K562 (cell line): ENCODE measurements around the gene BNIP5. TPM values are rescaled to one million over a fixed set of nuclear protein-coding genes. Genes with fewer than 3 reads are reported as not detected.

ENCODE experiments used
- ATAC-seq: fragments of 200-7000 bp; cut with Tn5 transposase; 3 replicates; pipeline ENCODE4 v1.9.1; 2020; ENCODE audit warnings: moderate library complexity
- BruUV-seq: library from RNA; stranded (reverse); fragments of 400-500 nt; replicated peaks from 2 replicates; lab custom pipeline; 2021; lab: Mats Ljungman, UMichigan
- CTCF ChIA-PET: fragments of 300-600 bp; formaldehyde crosslinking; extraction: SDS; loops from one replicate; lab custom pipeline; 2021; ENCODE audit warnings: low intra/inter-chr PET ratio; lab: Yijun Ruan, JAX
- POLR2A ChIA-PET: fragments of 300-600, 350-650 bp; sonication (Branson Sonifier 250); formaldehyde crosslinking; extraction: SDS; loops from one replicate; lab custom pipeline; 2021; ENCODE audit warnings: antibody characterized with exemption, inconsistent platforms; lab: Yijun Ruan, JAX
- DNase-seq, 4 experiments: peaks; one replicate each; pipeline versions ENCODE4 v3.0.0 to v3.0.0-alpha.2; 2011 to 2018; ENCODE audit warnings: low spot score in 3 of 4, mixed read lengths in 3 of 4; ENCODE audit errors: extremely low read depth in 1 of 4
- FAIRE-seq: peaks from 2 replicates; lab custom pipeline; 2011; peaks lifted over from hg19 to GRCh38; lab: Jason Lieb, UNC
- H2AFZ ChIP-seq: 2 replicates; pipeline ENCODE4 v1.6.0; 2011; ENCODE audit warnings: low read depth, low read length, control low read depth, inconsistent platforms
- H3K27ac ChIP-seq: fragments of 200-600 bp; 3 replicates; pipeline ENCODE4 v1.8.0; 2011; ENCODE audit warnings: low read depth, mild to moderate bottlenecking, control low read depth, inconsistent platforms, low read length, moderate library complexity, mixed read lengths; ENCODE audit errors: extremely low read depth
- H3K27me3 ChIP-seq, 2 experiments: fragments of 300-600 bp in 1 of 2; 2 replicates in 1 of 2; 3 replicates in 1 of 2; pipeline versions ENCODE4 v1.6.0 to v1.8.0; 2011; ENCODE audit warnings: inconsistent platforms in 2 of 2, low read length in 2 of 2, mild to moderate bottlenecking in 1 of 2, mixed read lengths in 1 of 2, moderate library complexity in 1 of 2; ENCODE audit not compliant: control insufficient read depth in 2 of 2, insufficient read depth in 2 of 2
- H3K36me3 ChIP-seq: fragments of 300-600 bp; 3 replicates; pipeline ENCODE4 v1.8.0; 2011; ENCODE audit warnings: mild to moderate bottlenecking, low read length, inconsistent platforms; ENCODE audit not compliant: control insufficient read depth, insufficient read depth
- H3K4me1 ChIP-seq, 2 experiments: fragments of 200-600 bp in 1 of 2; replicated peaks in 1 of 2; 2 replicates in 1 of 2; 3 replicates in 1 of 2; pipeline versions ENCODE4 v1.5.1 to v1.8.0; 2011; ENCODE audit warnings: inconsistent platforms in 2 of 2, low read length in 2 of 2, mild to moderate bottlenecking in 1 of 2, mixed read lengths in 1 of 2, moderate library complexity in 1 of 2; ENCODE audit not compliant: control insufficient read depth in 2 of 2, insufficient read depth in 2 of 2
- H3K4me2 ChIP-seq: 2 replicates; pipeline ENCODE4 v1.6.1; 2011; ENCODE audit warnings: low read length, control low read depth, inconsistent platforms, mixed read lengths; ENCODE audit not compliant: insufficient read depth
- H3K4me3 ChIP-seq: fragments of 200-600 bp; sonication (generic), shearing (Covaris generic); 2 replicates; pipeline ENCODE4 v1.5.1; 2016; ENCODE audit warnings: control low read depth, inconsistent platforms
- H3K79me2 ChIP-seq: fragments of 200-600 bp; 3 replicates; pipeline ENCODE4 v1.8.0; 2011; ENCODE audit warnings: low read length, inconsistent platforms; ENCODE audit not compliant: control insufficient read depth, insufficient read depth
- H3K9ac ChIP-seq, 2 experiments: 2 replicates each; pipeline versions ENCODE4 v1.6.0 to v1.6.1; 2011; ENCODE audit warnings: low read depth in 2 of 2, low read length in 2 of 2, control low read depth in 1 of 2, inconsistent platforms in 1 of 2, mild to moderate bottlenecking in 1 of 2, mixed read lengths in 1 of 2; ENCODE audit not compliant: insufficient read depth in 1 of 2
- H3K9me1 ChIP-seq: one replicate; pipeline ENCODE4 v1.6.0; 2011; ENCODE audit warnings: inconsistent platforms, mild to moderate bottlenecking, low read length, moderate library complexity; ENCODE audit not compliant: control insufficient read depth, insufficient read depth
- H3K9me3 ChIP-seq: replicated peaks from 2 replicates; pipeline ENCODE4 v1.5.1; 2011; ENCODE audit warnings: low read depth, low read length, inconsistent platforms; ENCODE audit not compliant: control insufficient read depth, insufficient read depth
- H4K20me1 ChIP-seq: replicated peaks from 2 replicates; pipeline ENCODE4 v1.6.1; 2011; ENCODE audit warnings: low read length, inconsistent platforms, mixed read lengths; ENCODE audit not compliant: control insufficient read depth, insufficient read depth
- CBX8 ChIP-seq: fragments of 200-600 bp; sonication (generic); IDR thresholded peaks from 2 replicates; pipeline ENCODE4 v1.6.1; 2012; ENCODE audit warnings: borderline replicate concordance, mixed run types, low read depth, mild to moderate bottlenecking, moderate library complexity, mixed read lengths, low read length, control low read depth, inconsistent platforms; ENCODE audit not compliant: poor library complexity, severe bottlenecking; ENCODE audit errors: extremely low read depth
- CCAR2 ChIP-seq: fragments of 200-400 bp; formaldehyde crosslinking; IDR thresholded peaks from 2 replicates; pipeline ENCODE4 v1.6.1; 2017; ENCODE audit warnings: mild to moderate bottlenecking, low read depth, low read length
- ETV5 ChIP-seq: sonication (generic); formaldehyde crosslinking; IDR thresholded peaks from 2 replicates; pipeline ENCODE4 v1.4.0; 2020; ENCODE audit warnings: low read depth, mild to moderate bottlenecking, missing genetic modification reagents
- KLF13 ChIP-seq: fragments of 450-650 bp; IDR thresholded peaks from 2 replicates; pipeline ENCODE4 v1.6.1; 2016; ENCODE audit warnings: missing genetic modification characterization, low read depth, mild to moderate bottlenecking, missing compliant biosample characterization, moderate library complexity, borderline replicate concordance
- NONO ChIP-seq, 2 experiments: fragments of 200-400 bp in 1 of 2; fragments of 450-650 bp in 1 of 2; formaldehyde crosslinking in 1 of 2; IDR thresholded peaks; 2 replicates each; pipeline ENCODE4 v1.6.1; 2017; ENCODE audit warnings: low read depth in 2 of 2, mild to moderate bottlenecking in 2 of 2, moderate library complexity in 2 of 2, low read length in 1 of 2
- PHF21A ChIP-seq: fragments of 450-650 bp; IDR thresholded peaks from 2 replicates; pipeline ENCODE4 v1.6.1; 2017; ENCODE audit warnings: low read depth, borderline replicate concordance
- PRMT5 ChIP-seq: sonication (generic); formaldehyde crosslinking; IDR thresholded peaks from 2 replicates; pipeline ENCODE4 v1.5.0; 2020; ENCODE audit warnings: missing genetic modification reagents
- SMARCE1 ChIP-seq: fragments of 450-650 bp; IDR thresholded peaks from 2 replicates; pipeline ENCODE4 v1.7.1; 2016; ENCODE audit warnings: mild to moderate bottlenecking
- TBP ChIP-seq: optimal IDR thresholded peaks from 2 replicates; pipeline ENCODE3; 2011; ENCODE audit warnings: low read depth, low read length, improper control_type of control experiment
- ZNF146 ChIP-seq: IDR thresholded peaks from one replicate; pipeline ENCODE4 v1.6.1; 2018; ENCODE audit warnings: missing compliant biosample characterization; ENCODE audit not compliant: unreplicated experiment
- ZNF407 ChIP-seq: fragments of 450-650 bp; IDR thresholded peaks from 2 replicates; pipeline ENCODE4 v1.6.1; 2016; ENCODE audit warnings: low read depth
- WGBS: fragments of 100-300 bp; shearing (Covaris generic); methylation state at CpG from one replicate; pipeline ENCODE4 v1.1.6; 2016; ENCODE audit warnings: low coverage, mixed read lengths; ENCODE audit not compliant: insufficient coverage; ENCODE audit errors: missing lambda C conversion rate; 5-methylcytosine and 5-hydroxymethylcytosine counted together
- in situ Hi-C: fragments of 300-500 bp; cut with MboI; formaldehyde crosslinking; loops from 4 replicates; pipeline ENCODE4 v1.15.0; 2018; ENCODE audit warnings: inconsistent platforms, mixed read lengths
- intact Hi-C: fragments of 100-400 bp; cut with micrococcal nuclease; formaldehyde crosslinking; loops from 2 replicates; pipeline ENCODE4 v1.14.2; 2022
- polyA plus RNA-seq, 8 experiments: library from polyadenylated mRNA; depleted of rRNA in 4 of 8; stranded (reverse) in 5 of 8; unstranded in 3 of 8; fragments of >200 nt; fragmentation: Nextera tagmentation in 2 of 8; fragmentation: Illumina TruSeq in 1 of 8; extraction: Ambion mirVana in 2 of 8; extraction: Trizol in 1 of 8; gene quantifications; 2 replicates each; pipeline versions ENCODE4 v1.2.1 to v1.2.3, GENCODE V29; 2011 to 2014; ENCODE audit warnings: inconsistent platforms in 1 of 8, missing spikeins in 1 of 8
- total RNA-seq, 7 experiments: library from RNA; depleted of rRNA in 6 of 7; stranded (reverse); fragments of >200 nt in 6 of 7; fragmentation: Illumina TruSeq in 2 of 7; extraction: Trizol in 2 of 7; gene quantifications; 2 replicates each; pipeline versions ENCODE4 v1.2.1 to v1.2.3, GENCODE V29; 2011 to 2021; ENCODE audit warnings: low replicate concordance in 1 of 7

Gene BNIP5
- total and polyA plus RNA-seq, 9 of the 15 experiments (the other 6 are each of a cell fraction or from before 2014, with no cell fraction given) = not detected

- H3K79me2 ChIP-seq = no peaks in the 10 kb centered on the region
- CTCF ChIA-PET = no interaction called here
- no peak overlapping the region for H2AFZ ChIP-seq
- no peaks in the 10 kb centered on the region for H3K36me3 ChIP-seq
- in situ Hi-C loops (no loop called here), intact Hi-C loops (no loop called here)
- ATAC-seq = no peak
- no peak for FAIRE-seq
- no TSS peak for BruUV-seq
- no peak overlapping the region for H3K27ac ChIP-seq
- DNase-seq = no peak
- no peaks in the 10 kb centered on the region; a peak in 1 of 5 replicates for H3K27me3 ChIP-seq
- POLR2A ChIA-PET = no interaction called here
- peaks cover 9% of the 10 kb centered on the region; the same call in 1 of the 2 replicates for H4K20me1 ChIP-seq
- H3K4me3 ChIP-seq = no peak overlapping the region
- peaks cover 11 to 25% of the 10 kb centered on the region in 2 experiments; a peak in 4 of 5 replicates for H3K4me1 ChIP-seq
- no peak overlapping the region for H3K9ac ChIP-seq
- H3K9me1 ChIP-seq = no peaks in the 10 kb centered on the region
- WGBS = 46% methylated on average over 8 of the region's 8 CpGs
- H3K9me3 ChIP-seq = peaks cover 5% of the 10 kb centered on the region; the same call in 1 of the 2 replicates
- no peak overlapping the region for H3K4me2 ChIP-seq
- TF ChIP-seq KLF13 (no peak), PHF21A (0 out of 2 replicates have a peak, but pooled peaks have one; percentile 30), TBP (no peak), ZNF146 (peak; percentile 100), PRMT5 (CRISPR knock-in tag) (no peak), SMARCE1 (no peak), CCAR2 (no peak), NONO (IDR thresholded peaks at IDR 0.05; ENCODE audit: low read depth in 2 of 2, low read length in 1 of 2) (no peak), ETV5 (CRISPR knock-in tag) (no peak), CBX8 (peak; percentile 50), ZNF407 (no peak)
Measured at GRCh38 chr6:36352477-36353157, 15.9 kb upstream of the BNIP5 start.
